ENCODE measurements around the gene CMTM1.

Gene CMTM1

GRCh38 chr16:66521252-66521713 is 45.0 kb upstream of the CMTM1 start:
- Histone ChIP-seq H3K4me1 (ENCODE audit: low read length) (peaks cover 86% of the 10 kb centered on the region), H3K27me3 (replicated peaks; ENCODE audit: insufficient read depth, low read length) (no peaks in the 10 kb centered on the region), H3K4me2 (ENCODE audit: low read depth, low read length) (peak overlapping the region; percentile 77), H4K20me1 (ENCODE audit: insufficient read depth, low read length) (no peaks in the 10 kb centered on the region), H3K9ac (ENCODE audit: low read length) (peak overlapping the region; percentile 66), H2AFZ (ENCODE audit: low read length) (no peak overlapping the region), H3K9me2 (replicated peaks; ENCODE audit: insufficient read depth, low read length) (no peaks in the 10 kb centered on the region), H3K36me3 (replicated peaks; ENCODE audit: insufficient read depth, low read length) (no peaks in the 10 kb centered on the region), H3K79me2 (ENCODE audit: low read length) (peaks cover 29% of the 10 kb centered on the region), H3K27ac (ENCODE audit: low read length) (peak overlapping the region; percentile 92), H3K9me3 (replicated peaks; ENCODE audit: insufficient read depth, low read length) (no peaks in the 10 kb centered on the region), H3F3A (ENCODE audit: insufficient read depth, low read length) (peaks cover 71% of the 10 kb centered on the region), H3K4me3 (ENCODE audit: low read length) (no peak overlapping the region)
- DNase-seq = no peak
- TF ChIP-seq EZH2phosphoT487 (IDR thresholded peaks at IDR 0.05; ENCODE audit: low read length) (no peak), EZH2 (optimal IDR thresholded peaks at IDR 0.05; ENCODE audit: low read depth, low read length) (no peak), CTCF (IDR thresholded peaks at IDR 0.05; ENCODE audit: low read length) (no peak)

- Histone ChIP-seq H3K9me2 (replicated peaks; ENCODE audit: insufficient read depth, low read length) (no peaks in the 10 kb centered on the region), H4K20me1 (ENCODE audit: insufficient read depth, low read length) (no peaks in the 10 kb centered on the region), H3K27ac (ENCODE audit: low read length) (peak overlapping the region; percentile 92), H3K36me3 (replicated peaks; ENCODE audit: insufficient read depth, low read length) (no peaks in the 10 kb centered on the region), H3K27me3 (replicated peaks; ENCODE audit: insufficient read depth, low read length) (no peaks in the 10 kb centered on the region), H3K9ac (ENCODE audit: low read length) (peak overlapping the region; percentile 66), H3K4me1 (ENCODE audit: low read length) (peaks cover 83% of the 10 kb centered on the region), H3F3A (ENCODE audit: insufficient read depth, low read length) (peaks cover 65% of the 10 kb centered on the region), H3K79me2 (ENCODE audit: low read length) (peaks cover 29% of the 10 kb centered on the region), H2AFZ (ENCODE audit: low read length) (no peak overlapping the region), H3K4me2 (ENCODE audit: low read depth, low read length) (peak overlapping the region; percentile 77), H3K4me3 (ENCODE audit: low read length) (peak overlapping the region; percentile 15; the same call in 1 of the 2 replicates), H3K9me3 (replicated peaks; ENCODE audit: insufficient read depth, low read length) (no peaks in the 10 kb centered on the region)
- no peak for TF ChIP-seq EZH2 (optimal IDR thresholded peaks at IDR 0.05; ENCODE audit: low read depth, low read length)
- no peak for TF ChIP-seq EZH2phosphoT487 (IDR thresholded peaks at IDR 0.05; ENCODE audit: low read length)
- no peak for TF ChIP-seq CTCF (IDR thresholded peaks at IDR 0.05; ENCODE audit: low read length)
- peak; percentile 96 for DNase-seq
Measured at GRCh38 chr16:66521951-66522771, 44.1 kb upstream of the CMTM1 start.

GRCh38 chr16:66522816-66523590 is 43.2 kb upstream of the CMTM1 start:
- peak overlapping the region; percentile 92 for H3K27ac ChIP-seq (ENCODE audit: low read length)
- H3K9ac ChIP-seq (ENCODE audit: low read length) = peak overlapping the region; percentile 66
- peak overlapping the region; percentile 77 for H3K4me2 ChIP-seq (ENCODE audit: low read depth, low read length)

More at GRCh38 chr16:66522816-66523590, 43.2 kb upstream of the CMTM1 start:
- Histone ChIP-seq H3K36me3 (replicated peaks; ENCODE audit: insufficient read depth, low read length) (no peaks in the 10 kb centered on the region), H3K4me3 (ENCODE audit: low read length) (no peak overlapping the region), H3K4me1 (ENCODE audit: low read length) (peaks cover 75% of the 10 kb centered on the region), H3K9me3 (replicated peaks; ENCODE audit: insufficient read depth, low read length) (no peaks in the 10 kb centered on the region), H3F3A (ENCODE audit: insufficient read depth, low read length) (peaks cover 57% of the 10 kb centered on the region), H3K27me3 (replicated peaks; ENCODE audit: insufficient read depth, low read length) (no peaks in the 10 kb centered on the region), H4K20me1 (ENCODE audit: insufficient read depth, low read length) (no peaks in the 10 kb centered on the region), H3K79me2 (ENCODE audit: low read length) (peaks cover 23% of the 10 kb centered on the region), H3K9me2 (replicated peaks; ENCODE audit: insufficient read depth, low read length) (no peaks in the 10 kb centered on the region), H2AFZ (ENCODE audit: low read length) (no peak overlapping the region)
- no peak for DNase-seq
- TF ChIP-seq CTCF (IDR thresholded peaks at IDR 0.05; ENCODE audit: low read length) = no peak
- no peak for TF ChIP-seq EZH2phosphoT487 (IDR thresholded peaks at IDR 0.05; ENCODE audit: low read length)
- TF ChIP-seq EZH2 (optimal IDR thresholded peaks at IDR 0.05; ENCODE audit: low read depth, low read length) = no peak
